ENCODE measurements around the gene RASGRF2.

- TF ChIP-seq CTCF (IDR thresholded peaks at IDR 0.05) = no peak
- TF ChIP-seq POLR2A (IDR thresholded peaks at IDR 0.05) = no peak
Measured at GRCh38 chr5:80925931-80926330, 34.2 kb upstream of the RASGRF2 start.
